ENCODE data around the gene ERAP2.

Gene ERAP2

DNA sequence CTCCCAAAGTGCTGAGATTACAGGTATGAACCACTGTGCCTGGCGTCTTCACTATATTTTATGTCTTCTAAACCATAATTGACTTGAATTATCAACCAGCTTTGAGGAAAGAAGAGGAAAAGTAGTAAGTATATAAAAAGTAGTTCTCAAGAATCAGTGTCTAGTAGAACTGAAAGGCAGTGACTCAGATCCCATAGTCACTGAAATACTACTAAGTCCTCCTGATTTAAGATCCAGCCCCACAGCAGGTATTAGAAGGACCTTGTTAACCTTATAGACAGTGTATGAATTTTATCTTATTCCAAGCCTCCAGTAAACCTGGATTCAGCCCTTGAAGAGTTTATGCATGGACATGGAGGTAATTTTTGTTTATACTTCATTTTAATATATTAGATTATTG lies 91.1 kb downstream of the ERAP2 start:
- no peak for DNase-seq

DNA sequence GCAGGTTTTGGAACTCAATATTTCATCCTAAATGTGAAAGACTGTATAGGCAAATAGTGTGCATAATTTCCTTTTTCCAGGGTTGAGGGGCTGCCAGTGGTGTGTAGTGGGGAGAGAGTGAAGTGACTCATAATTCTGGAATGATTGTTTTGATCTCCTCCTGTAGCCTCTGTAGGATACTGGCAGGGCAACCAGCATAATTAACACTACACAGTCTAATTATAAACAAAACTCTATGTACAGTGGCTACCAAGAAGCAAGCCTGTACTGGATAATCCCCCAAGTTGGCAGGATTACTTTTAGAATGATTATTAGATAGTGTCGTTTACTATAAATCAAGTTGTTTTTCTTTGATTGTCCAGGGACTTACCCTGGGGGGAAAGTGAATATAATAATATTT lies 91.8 kb downstream of the ERAP2 start:
- DNase-seq: no peak

DNA sequence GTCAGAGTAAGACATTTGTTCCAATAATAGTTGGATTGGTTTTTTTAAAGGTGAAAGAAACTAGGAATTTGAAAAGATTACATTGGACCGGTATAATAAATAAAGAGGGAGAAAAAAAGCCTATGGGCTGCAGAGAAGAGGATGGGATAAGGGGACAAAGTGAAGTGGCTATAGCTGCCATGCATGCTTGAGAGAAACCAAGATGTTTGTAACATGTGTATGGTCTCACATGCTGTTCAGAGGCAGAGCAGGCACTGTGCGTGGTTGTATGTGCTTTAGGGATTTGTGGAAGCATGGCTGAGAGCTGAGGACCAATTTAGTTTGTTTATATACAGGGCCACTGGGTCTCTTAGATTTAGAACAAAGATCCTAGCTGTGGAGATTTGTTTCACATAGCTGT lies 92.3 kb downstream of the ERAP2 start:
- DNase-seq: no peak
